ENCODE data around the gene HNRNPA1. TPM values are rescaled to one million over a fixed set of nuclear protein-coding genes. Genes with fewer than 3 reads are reported as not detected.
A peak's percentile ranks its signal among the peaks of the same experiment; 100 is the strongest.
"Not testable (repeated sequence)": the region's sequence is repeated elsewhere in the genome, so short reads cannot be mapped to it uniquely, and the experiment has no call there.

Gene HNRNPA1
- total RNA-seq = 1,000 to 10,000 TPM; 1,642 to 2,308 TPM

DNA sequence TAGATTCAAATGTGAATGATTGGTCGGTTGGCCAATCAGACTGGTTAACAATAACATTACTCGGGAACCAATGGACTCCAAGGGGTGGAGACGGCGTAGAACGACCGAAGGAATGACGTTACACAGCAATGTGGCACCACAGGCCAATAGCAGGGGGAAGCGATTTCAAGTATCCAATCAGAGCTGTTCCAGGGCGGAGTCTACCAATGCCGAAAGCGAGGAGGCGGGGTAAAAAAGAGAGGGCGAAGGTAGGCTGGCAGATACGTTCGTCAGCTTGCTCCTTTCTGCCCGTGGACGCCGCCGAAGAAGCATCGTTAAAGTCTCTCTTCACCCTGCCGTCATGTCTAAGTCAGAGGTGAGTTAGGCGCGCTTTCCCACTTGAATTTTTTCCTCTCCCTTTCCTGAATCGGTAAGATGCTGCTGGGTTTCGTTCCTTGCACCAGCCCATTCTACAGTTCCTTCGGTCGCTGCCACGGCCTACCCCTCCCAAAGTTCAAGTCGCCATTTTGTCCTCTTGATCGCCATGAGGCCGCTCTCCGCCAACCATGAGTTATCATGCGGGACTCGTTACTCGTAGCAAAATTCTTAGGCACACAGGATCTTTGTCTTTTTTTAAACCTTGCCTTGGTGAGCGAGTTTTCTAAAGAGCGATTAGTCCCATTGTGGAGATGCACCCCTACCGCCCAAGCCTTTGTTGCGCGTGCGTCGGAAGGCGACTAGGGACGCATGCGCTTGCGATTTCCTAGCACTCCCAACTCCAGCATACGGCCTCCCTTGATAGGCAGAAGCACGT lies at the start of gene HNRNPA1:
TSS of gene HNRNPA1 (plus strand) at position 259 of the 793 bp plus-strand sequence. CDS start at position 341, 82 bp downstream.
- Mint-ChIP-seq H3K27ac (no peak within 1 kb of the TSS), H3K9me3 (ENCODE audit: low read depth) (no peaks in the 10 kb centered on the region), H3K4me3 (no peak within 1 kb of the TSS), H3K4me1 (peaks cover 53% of the 10 kb centered on the region), H3K27me3 (no peaks in the 10 kb centered on the region), H3K36me3 (ENCODE audit: low read depth) (peaks cover 10% of the 10 kb centered on the region)
- DNase-seq = peak; percentile 96
- POLR2A ChIA-PET = interaction anchor here (0.6 to 3.1 kb wide), 15 partner anchors 8 to 1281 kb away, joined by 3 to 44 read pairs (median 3); partner anchors contain the start of gene COPZ1
- CTCF ChIA-PET = interaction anchor here (0.6 to 2.8 kb wide), 15 partner anchors 8 to 118 kb away, joined by 3 to 16 read pairs (median 6); partner anchors contain the start of gene COPZ1
- intact Hi-C loops (cut with DNase I, micrococcal nuclease) = loop anchor here (1.0 to 10.0 kb wide), 11 partner anchors 45 to 1834 kb away; partner anchors contain the start of genes TARBP2 (in 2 of the 2), AAAS (in 1 of the 2), COPZ1 (in 1 of the 2) and NCKAP1L (in 1 of the 2)
- peak; percentile 85 for ATAC-seq

DNA sequence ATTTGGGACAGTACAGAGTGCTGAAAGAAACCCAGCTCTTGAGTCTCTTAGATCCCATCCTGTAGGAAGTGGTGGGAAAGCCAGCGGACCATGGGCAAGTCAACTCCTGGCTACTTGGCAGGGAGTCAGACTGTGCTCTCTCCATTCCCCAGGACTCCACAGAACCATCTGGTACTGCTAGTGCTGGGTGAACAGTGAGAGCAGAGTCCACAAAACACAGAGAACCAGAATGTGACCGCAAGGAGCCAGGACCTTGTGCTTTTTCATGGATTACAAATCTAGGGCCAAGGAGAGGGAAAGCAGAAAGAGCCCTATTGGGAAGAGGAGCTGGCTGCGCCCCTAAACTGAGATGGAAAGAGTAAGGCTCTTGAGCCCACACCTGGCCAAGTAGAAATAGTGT lies 49.3 kb upstream of the HNRNPA1 start:
- H3K27me3 Mint-ChIP-seq; intact Hi-C loops (cut with DNase I, micrococcal nuclease); DNase-seq; H3K4me3 Mint-ChIP-seq; H3K4me1 Mint-ChIP-seq; ATAC-seq; H3K27ac Mint-ChIP-seq; H3K9me3 Mint-ChIP-seq (ENCODE audit: low read depth); H3K36me3 Mint-ChIP-seq (ENCODE audit: low read depth): not testable (repeated sequence)
- ChIA-PET CTCF (interaction anchor here (0.5 to 1.8 kb wide), 2 partner anchors 10 to 141 kb away, joined by 3 to 5 read pairs; no protein-coding TSS in a partner anchor), POLR2A (interaction anchor here (0.6 kb wide), 1 partner anchor 69 kb away, joined by 3 read pairs; no protein-coding TSS in a partner anchor)

DNA sequence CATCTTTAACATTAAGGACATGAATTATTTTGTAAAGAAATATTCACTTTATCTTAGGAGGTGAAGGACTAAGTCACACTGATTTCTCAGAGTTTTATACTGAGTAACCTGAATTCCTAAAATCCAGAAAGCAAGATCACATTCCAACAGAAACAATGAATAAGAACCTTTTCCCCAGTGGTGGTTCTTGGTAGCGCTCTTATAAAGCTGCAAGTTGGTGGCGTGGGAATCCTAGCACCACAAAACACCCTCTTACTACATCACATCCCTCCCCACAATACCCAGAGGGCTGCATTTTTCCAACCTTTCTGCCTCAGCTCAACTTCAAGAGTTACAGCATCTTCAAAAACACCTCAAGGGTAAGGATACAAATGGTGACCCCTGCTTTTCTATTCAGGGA lies 47.7 kb upstream of the HNRNPA1 start:
- peaks cover 6% of the 10 kb centered on the region for H3K4me1 Mint-ChIP-seq
- POLR2A ChIA-PET = no interaction called here
- DNase-seq = no peak
- H3K9me3 Mint-ChIP-seq (ENCODE audit: low read depth) = no peaks in the 10 kb centered on the region
- intact Hi-C loops (cut with DNase I, micrococcal nuclease) = no loop called here
- H3K36me3 Mint-ChIP-seq (ENCODE audit: low read depth) = peaks cover 13% of the 10 kb centered on the region
- ATAC-seq = no peak
- CTCF ChIA-PET = interaction anchor here (0.6 to 1.7 kb wide), 4 partner anchors 16 to 27 kb away, joined by 3 to 6 read pairs (median 4); no protein-coding TSS in a partner anchor
- no peak overlapping the region for H3K4me3 Mint-ChIP-seq
- H3K27me3 Mint-ChIP-seq = no peaks in the 10 kb centered on the region
- H3K27ac Mint-ChIP-seq = no peak overlapping the region

DNA sequence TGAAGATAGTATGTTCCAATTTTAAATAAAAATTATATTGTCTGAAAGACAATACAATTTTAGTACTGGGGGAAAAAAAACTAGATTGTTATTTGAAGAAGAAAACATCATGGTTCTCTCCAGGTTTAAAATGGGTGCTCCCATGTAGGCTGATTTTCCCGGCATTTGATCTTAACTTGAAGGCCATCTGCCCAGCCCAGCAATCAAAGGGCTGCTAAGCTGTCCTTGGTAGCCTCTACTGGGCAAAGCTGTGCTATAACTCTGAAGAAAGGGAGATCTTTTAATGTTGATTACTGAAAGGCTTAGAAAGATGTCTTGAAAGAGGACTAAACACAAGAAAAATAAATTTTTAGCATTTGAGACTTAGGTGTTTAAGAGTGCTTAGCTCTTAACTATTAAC lies 42.0 kb upstream of the HNRNPA1 start:
- H3K27ac Mint-ChIP-seq = no peak overlapping the region
- intact Hi-C loops (cut with DNase I, micrococcal nuclease) = no loop called here
- ATAC-seq (no peak), DNase-seq (no peak)
- peaks cover 10% of the 10 kb centered on the region for H3K4me1 Mint-ChIP-seq
- H3K27me3 Mint-ChIP-seq = no peaks in the 10 kb centered on the region
- peaks cover 30% of the 10 kb centered on the region for H3K36me3 Mint-ChIP-seq (ENCODE audit: low read depth)
- ChIA-PET POLR2A (no interaction called here), CTCF (interaction anchor here (0.6 to 1.5 kb wide), 6 partner anchors 9 to 55 kb away, joined by 3 to 6 read pairs (median 4); no protein-coding TSS in a partner anchor)
- H3K9me3 Mint-ChIP-seq (ENCODE audit: low read depth) = no peaks in the 10 kb centered on the region
- no peak overlapping the region for H3K4me3 Mint-ChIP-seq

DNA sequence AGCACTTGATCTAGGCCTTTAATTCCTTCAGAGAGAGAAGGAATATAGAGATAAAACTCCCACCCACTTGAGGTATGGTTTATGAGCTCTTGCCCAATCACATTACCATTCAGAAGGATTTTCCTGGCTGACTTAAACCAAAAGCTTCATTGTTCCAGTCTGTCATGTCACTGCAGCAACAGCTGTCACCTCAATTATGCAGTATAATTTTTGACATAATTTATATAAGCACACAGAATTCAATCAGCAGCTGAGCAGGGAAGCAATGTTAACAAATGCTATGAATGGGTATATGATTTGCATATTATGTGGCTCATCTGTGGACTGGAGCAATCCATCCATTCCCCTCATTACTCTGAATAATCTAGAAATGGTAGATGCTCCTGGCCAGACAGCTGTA lies 40.9 kb upstream of the HNRNPA1 start:
- H3K9me3 Mint-ChIP-seq (ENCODE audit: low read depth) = no peaks in the 10 kb centered on the region
- H3K27me3 Mint-ChIP-seq = no peaks in the 10 kb centered on the region
- no peak for ATAC-seq
- POLR2A ChIA-PET = no interaction called here
- H3K27ac Mint-ChIP-seq = no peak overlapping the region
- intact Hi-C loops (cut with DNase I, micrococcal nuclease) = no loop called here
- peaks cover 10% of the 10 kb centered on the region for H3K4me1 Mint-ChIP-seq
- H3K4me3 Mint-ChIP-seq = no peak overlapping the region
- H3K36me3 Mint-ChIP-seq (ENCODE audit: low read depth) = peaks cover 30% of the 10 kb centered on the region
- CTCF ChIA-PET = interaction anchor here (0.7 to 1.3 kb wide), 9 partner anchors 12 to 293 kb away, joined by 3 to 6 read pairs (median 3); no protein-coding TSS in a partner anchor
- no peak for DNase-seq

DNA sequence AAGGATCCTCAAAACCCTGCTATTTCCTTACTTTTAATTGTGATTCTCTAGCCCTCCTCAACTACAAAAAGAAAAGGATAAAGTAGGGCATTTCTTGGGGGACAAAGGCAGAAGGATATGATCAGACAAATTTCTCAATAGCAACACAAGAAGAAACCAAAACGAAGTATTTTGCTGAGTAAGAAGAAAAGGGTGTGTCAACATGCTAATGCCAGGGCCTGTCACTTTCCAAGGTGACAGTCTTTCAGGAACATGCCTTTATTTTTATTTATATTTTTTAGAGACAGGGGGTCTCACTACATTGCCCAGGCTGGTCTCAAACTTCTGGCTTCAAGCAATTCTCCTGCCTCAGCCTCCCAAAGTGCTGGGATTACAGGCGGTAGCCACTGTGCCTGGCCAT lies 40.4 kb upstream of the HNRNPA1 start:
- POLR2A ChIA-PET = no interaction called here
- no peaks in the 10 kb centered on the region for H3K9me3 Mint-ChIP-seq (ENCODE audit: low read depth)
- ATAC-seq (no peak), DNase-seq (no peak)
- no peak overlapping the region for H3K4me3 Mint-ChIP-seq
- CTCF ChIA-PET = interaction anchor here (0.7 to 1.3 kb wide), 8 partner anchors 11 to 156 kb away, joined by 3 to 6 read pairs (median 4); no protein-coding TSS in a partner anchor
- H3K27ac Mint-ChIP-seq = no peak overlapping the region
- H3K36me3 Mint-ChIP-seq (ENCODE audit: low read depth) = peaks cover 28% of the 10 kb centered on the region
- intact Hi-C loops (cut with DNase I, micrococcal nuclease) = no loop called here
- peaks cover 10% of the 10 kb centered on the region for H3K4me1 Mint-ChIP-seq
- no peaks in the 10 kb centered on the region for H3K27me3 Mint-ChIP-seq

DNA sequence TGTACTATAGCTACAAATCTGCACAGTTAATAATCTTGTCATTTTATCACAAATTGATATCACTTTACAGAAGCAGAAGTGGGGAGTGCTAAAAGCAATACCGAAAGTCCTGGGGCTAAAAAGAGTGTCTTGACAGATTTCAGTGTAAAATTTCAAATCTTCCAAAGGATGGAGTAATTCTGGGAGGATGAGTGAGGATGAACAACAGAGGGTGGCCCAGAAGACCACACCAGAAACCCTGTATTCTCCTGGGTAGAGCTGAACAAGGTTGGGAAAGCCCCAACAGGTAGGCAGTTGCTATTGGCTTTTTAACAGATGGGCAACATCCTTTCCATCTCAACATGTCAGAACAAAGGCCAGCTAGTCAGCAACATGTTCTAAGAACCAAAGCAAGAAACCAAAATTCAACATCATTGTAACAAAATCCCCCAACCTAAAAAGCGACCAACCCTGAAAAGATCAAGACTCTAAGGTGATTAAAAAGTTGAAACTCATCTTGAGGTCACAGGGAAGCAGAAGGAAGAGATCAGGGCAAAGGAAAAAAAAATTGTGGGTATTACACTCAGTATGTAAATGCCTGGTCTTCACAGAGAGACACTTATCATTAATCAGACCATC lies 39.4 kb upstream of the HNRNPA1 start:
- Mint-ChIP-seq H3K27ac (peak overlapping the region; percentile 55), H3K4me1 (peaks cover 10% of the 10 kb centered on the region), H3K9me3 (ENCODE audit: low read depth) (no peaks in the 10 kb centered on the region), H3K27me3 (no peaks in the 10 kb centered on the region), H3K4me3 (no peak overlapping the region), H3K36me3 (ENCODE audit: low read depth) (peaks cover 30% of the 10 kb centered on the region)
- intact Hi-C loops (cut with DNase I, micrococcal nuclease) = no loop called here
- ATAC-seq (peak; percentile 85), DNase-seq (no peak)
- CTCF ChIA-PET = interaction anchor here (0.6 to 2.5 kb wide), 11 partner anchors 10 to 494 kb away, joined by 3 to 19 read pairs (median 4); no protein-coding TSS in a partner anchor
- POLR2A ChIA-PET = no interaction called here

DNA sequence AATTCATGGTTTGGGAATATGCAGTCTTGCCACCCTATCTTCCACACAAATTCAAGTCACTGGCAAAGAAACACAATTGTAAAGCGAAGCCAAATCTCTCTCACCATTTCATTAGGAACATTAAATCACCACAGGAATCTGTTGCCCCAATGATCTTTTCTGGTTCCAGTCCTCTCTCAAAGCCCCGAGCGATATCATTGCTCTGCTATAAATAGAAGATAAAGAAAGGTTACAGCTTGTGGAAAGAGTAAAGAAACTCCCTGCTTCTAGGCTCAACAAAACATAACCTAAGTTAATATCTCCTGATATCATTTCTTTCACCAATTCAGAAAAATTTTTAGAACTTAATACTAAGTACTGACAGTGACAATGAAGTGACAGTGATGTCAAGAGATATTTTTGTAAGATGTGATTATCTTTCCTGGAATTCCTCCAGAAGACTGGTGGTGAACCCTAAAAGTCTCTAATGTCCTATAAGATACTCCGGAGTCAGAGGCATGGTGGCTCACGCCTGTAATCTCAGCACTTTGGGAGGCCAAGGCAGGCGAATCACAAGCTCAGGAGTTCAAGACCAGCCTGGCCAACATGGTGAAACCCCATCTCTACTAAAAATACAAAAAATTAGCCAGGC lies 34.4 kb upstream of the HNRNPA1 start:
- Mint-ChIP-seq H3K9me3 (ENCODE audit: low read depth) (no peaks in the 10 kb centered on the region), H3K4me1 (peaks cover 16% of the 10 kb centered on the region), H3K27me3 (no peaks in the 10 kb centered on the region), H3K27ac (no peak overlapping the region), H3K36me3 (ENCODE audit: low read depth) (peaks cover 39% of the 10 kb centered on the region), H3K4me3 (no peak overlapping the region)
- intact Hi-C loops (cut with DNase I, micrococcal nuclease) = no loop called here
- POLR2A ChIA-PET = no interaction called here
- CTCF ChIA-PET = interaction anchor here (0.6 to 1.0 kb wide), 3 partner anchors 17 to 1357 kb away, joined by 3 read pairs; no protein-coding TSS in a partner anchor
- ATAC-seq (no peak), DNase-seq (no peak)

DNA sequence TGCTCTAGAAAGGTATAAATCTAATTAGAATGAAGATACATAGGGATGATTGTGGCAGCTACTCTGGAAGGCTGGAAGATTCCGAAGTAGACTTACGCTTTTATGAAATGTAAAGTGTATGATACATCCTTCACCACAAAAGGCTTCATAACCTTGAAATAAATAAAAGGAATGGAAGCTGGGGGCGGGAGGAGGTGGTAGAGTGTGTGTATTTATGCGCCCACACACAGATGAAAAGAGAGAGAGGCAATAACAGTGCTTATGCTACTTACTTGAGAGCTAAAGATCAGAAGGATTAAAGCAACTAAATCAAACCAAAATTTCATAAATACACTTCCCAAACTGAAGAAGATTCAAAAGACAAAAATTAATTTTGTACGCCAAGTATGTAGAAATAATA lies 31.0 kb upstream of the HNRNPA1 start:
- Mint-ChIP-seq H3K27ac (peak overlapping the region; percentile 7), H3K4me1 (peaks cover 10% of the 10 kb centered on the region), H3K9me3 (ENCODE audit: low read depth) (no peaks in the 10 kb centered on the region), H3K4me3 (no peak overlapping the region), H3K27me3 (no peaks in the 10 kb centered on the region), H3K36me3 (ENCODE audit: low read depth) (peaks cover 39% of the 10 kb centered on the region)
- intact Hi-C loops (cut with DNase I, micrococcal nuclease) = no loop called here
- no peak for ATAC-seq
- CTCF ChIA-PET = interaction anchor here (1.0 to 1.5 kb wide), 6 partner anchors 15 to 150 kb away, joined by 3 to 6 read pairs (median 4); partner anchors contain the start of gene CBX5
- POLR2A ChIA-PET = interaction anchor here (0.7 kb wide), 1 partner anchor 92 kb away, joined by 3 read pairs; no protein-coding TSS in a partner anchor
- DNase-seq = no peak

DNA sequence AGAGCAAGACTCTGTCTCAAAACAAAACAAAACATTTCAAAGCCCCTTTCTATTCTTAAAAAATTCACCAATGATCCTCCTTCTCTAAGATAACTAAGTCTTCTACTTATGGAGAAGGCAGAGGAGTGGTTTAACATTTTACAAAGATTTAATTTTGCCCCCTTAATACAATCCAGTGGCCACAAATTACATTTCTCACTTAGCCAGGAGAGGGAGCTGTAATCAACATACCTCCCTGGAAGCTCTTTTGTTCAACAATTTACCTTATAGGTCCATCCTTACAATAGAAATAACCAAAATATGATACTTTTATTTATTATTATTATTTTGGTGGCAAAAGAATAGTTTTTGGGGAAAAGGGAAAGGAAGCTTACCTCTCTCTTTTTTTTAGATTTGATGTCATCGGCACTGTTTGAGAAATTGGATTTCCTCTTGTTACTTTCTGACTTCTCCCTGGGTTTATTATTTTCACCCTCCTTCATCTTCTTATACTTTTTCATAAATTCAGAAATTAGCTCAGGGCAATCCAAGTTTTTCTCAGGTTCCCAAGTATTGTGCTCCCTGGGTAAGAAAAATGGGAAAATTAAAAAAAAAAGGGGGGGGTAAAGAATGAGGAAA lies 28.8 kb upstream of the HNRNPA1 start:
- Mint-ChIP-seq H3K27me3 (no peaks in the 10 kb centered on the region), H3K4me3 (no peak overlapping the region), H3K27ac (no peak overlapping the region), H3K36me3 (ENCODE audit: low read depth) (peaks cover 46% of the 10 kb centered on the region), H3K9me3 (ENCODE audit: low read depth) (no peaks in the 10 kb centered on the region), H3K4me1 (peaks cover 10% of the 10 kb centered on the region)
- POLR2A ChIA-PET = interaction anchor here (0.6 to 0.8 kb wide), 2 partner anchors 14 to 30 kb away, joined by 3 to 4 read pairs; no protein-coding TSS in a partner anchor
- intact Hi-C loops (cut with DNase I, micrococcal nuclease) = loop anchor here in 1 of 2 experiments (1.0 to 2.0 kb wide), 2 partner anchors 73 to 117 kb away; partner anchors contain the start of gene COPZ1
- ATAC-seq = peak; percentile 75
- no peak for DNase-seq
- CTCF ChIA-PET = interaction anchor here (0.6 to 2.2 kb wide), 41 partner anchors 8 to 1001 kb away, joined by 3 to 23 read pairs (median 5); partner anchors contain the start of genes CBX5, COPZ1, HNRNPA1 and NFE2

Measured in activated CD4-positive, alpha-beta T cell treated with anti-CD3 and anti-CD28 coated beads for 36 hours (primary cell).